HG03280 (cell line): ENCODE measurements around the gene STRN4.
"Not testable (repeated sequence)": the region's sequence is repeated elsewhere in the genome, so short reads cannot be mapped to it uniquely, and the experiment has no call there.

Experiments
- ATAC-seq: cut with Tn5 transposase; IDR thresholded peaks from one replicate; pipeline ENCODE4 v1.9.1; 2021; ENCODE audit warnings: mild to moderate bottlenecking, moderate library complexity; ENCODE audit not compliant: unreplicated experiment

The STRN4 gene, protein sequence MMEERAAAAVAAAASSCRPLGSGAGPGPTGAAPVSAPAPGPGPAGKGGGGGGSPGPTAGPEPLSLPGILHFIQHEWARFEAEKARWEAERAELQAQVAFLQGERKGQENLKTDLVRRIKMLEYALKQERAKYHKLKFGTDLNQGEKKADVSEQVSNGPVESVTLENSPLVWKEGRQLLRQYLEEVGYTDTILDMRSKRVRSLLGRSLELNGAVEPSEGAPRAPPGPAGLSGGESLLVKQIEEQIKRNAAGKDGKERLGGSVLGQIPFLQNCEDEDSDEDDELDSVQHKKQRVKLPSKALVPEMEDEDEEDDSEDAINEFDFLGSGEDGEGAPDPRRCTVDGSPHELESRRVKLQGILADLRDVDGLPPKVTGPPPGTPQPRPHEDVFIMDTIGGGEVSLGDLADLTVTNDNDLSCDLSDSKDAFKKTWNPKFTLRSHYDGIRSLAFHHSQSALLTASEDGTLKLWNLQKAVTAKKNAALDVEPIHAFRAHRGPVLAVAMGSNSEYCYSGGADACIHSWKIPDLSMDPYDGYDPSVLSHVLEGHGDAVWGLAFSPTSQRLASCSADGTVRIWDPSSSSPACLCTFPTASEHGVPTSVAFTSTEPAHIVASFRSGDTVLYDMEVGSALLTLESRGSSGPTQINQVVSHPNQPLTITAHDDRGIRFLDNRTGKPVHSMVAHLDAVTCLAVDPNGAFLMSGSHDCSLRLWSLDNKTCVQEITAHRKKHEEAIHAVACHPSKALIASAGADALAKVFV

DNA sequence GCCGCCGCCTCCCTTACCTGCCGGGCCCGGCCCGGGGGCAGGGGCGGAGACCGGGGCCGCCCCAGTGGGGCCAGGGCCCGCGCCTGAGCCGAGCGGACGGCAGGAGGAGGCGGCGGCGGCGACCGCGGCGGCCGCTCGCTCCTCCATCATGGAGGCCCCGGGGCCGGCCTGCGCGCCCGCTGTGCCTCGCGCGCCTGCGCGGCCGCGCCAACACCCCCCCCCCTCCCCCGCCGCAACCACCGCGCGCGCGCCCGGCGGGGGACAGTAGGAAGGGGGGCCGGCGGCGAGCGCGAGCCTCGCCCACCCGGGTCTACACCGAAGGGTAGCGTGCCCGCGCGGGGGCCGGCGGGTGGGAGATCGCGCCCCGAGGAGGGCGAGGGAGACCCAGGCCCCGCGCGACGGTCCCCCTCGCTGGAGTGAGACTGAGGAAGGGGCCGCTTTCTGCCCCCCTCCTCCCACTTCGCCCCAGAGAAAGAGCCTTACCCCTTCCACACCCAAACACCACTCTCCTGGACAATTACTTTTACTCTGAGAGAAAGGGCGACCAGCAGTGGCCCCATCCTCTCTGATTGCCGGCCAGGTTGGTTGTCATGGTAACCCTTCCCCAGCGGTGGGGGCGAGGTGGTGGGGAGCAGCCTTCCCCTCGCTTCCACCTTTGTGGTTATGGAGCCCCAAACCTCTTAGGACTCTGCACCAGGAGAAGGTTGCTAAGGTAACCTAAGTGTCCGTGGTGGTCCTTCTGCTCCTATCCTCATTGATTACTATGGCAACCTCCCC, at the start of gene STRN4:
Gene STRN4 (minus strand): TSS at position 170 of the 777 bp plus-strand sequence. CDS start 20 bp downstream, at position 150.
- ATAC-seq = peak; percentile 60

DNA sequence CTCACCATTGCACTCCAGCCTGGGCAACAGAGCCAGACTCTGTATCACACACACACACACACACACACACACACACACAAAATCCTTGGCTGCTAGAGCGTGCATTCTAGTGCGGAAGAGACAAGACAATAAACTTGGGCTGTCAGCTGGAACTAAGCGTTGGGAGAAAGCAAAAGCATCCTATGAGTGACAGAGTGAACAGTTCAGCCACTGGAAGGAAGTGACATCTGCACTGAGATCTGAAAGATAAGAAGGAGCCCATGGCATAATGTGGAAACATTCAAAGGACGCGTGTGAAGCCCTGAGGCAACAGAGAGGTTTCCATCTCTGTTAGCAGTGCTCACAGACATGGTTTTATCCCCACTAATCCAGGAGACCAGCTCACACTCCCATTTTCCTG, 45.7 kb upstream of the STRN4 start:
- ATAC-seq = no peak

DNA sequence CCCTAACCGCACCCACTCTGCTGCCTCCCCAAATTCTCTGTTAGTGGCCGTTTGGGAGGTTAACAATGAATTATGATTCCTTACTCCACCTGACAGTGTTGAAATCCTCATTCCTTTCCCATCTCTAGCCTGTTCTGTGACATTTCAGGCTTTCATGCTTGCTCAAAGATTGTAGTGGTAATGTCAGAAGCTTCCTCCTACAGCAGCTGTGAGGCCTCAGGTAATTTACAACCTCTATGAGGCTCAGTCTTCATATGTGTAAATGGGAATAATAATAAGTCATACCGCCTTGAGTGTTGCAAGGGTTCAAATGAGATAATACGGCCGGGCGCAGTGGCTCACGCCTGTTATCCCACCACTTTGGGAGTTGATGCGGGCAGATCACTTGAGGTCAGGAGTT, 43.1 kb upstream of the STRN4 start:
- no peak for ATAC-seq

- no peak for ATAC-seq
Observed at GRCh38 chr19:46788968-46789338, 42.7 kb upstream of the STRN4 start.

DNA sequence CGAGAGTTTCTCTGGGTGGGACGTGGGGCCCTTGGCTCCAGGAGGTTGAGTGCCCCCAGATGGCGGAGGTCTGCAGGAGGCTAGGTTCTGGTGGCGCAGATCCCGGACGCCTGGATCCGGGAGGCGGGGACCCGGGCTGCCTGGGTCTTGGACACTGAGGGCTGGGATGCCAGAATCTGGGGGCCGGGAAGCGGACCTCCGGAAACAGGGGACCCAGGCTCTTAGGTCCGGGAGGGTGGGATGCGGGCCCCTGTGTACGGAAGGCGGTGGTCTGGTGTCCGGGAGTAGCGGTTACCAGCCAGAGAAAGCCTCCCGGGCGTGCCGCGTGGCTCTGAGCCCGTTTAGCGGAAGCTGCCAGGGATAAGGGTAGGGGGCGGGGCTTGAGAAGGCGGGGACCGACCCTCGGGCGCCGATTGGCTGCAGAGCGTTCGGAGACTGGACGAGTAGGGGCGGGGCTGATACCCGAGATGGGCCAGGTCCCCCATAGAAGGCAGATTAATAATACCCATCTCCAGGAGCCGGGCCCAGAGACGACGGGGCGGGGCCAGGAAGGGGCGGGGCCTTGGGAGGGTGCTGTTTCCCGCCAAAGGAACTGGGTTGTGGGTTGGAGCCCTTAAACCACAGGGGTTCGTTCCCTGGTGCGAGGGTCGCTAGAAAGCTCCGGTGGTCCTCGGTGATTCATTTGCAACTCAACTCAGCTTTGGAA, 42.2 kb upstream of the STRN4 start, which contains the start of gene SLC1A5:
Gene SLC1A5 (minus strand): TSS at position 333 of the 706 bp plus-strand sequence. CDS start 629 bp downstream, outside the sequence.
- peak; percentile 70 for ATAC-seq

- no peak for ATAC-seq
Observed at GRCh38 chr19:46787331-46788261, 41.3 kb upstream of the STRN4 start.

GRCh38 chr19:46787040-46787330, 40.7 kb upstream of the STRN4 start:
- ATAC-seq = no peak

DNA sequence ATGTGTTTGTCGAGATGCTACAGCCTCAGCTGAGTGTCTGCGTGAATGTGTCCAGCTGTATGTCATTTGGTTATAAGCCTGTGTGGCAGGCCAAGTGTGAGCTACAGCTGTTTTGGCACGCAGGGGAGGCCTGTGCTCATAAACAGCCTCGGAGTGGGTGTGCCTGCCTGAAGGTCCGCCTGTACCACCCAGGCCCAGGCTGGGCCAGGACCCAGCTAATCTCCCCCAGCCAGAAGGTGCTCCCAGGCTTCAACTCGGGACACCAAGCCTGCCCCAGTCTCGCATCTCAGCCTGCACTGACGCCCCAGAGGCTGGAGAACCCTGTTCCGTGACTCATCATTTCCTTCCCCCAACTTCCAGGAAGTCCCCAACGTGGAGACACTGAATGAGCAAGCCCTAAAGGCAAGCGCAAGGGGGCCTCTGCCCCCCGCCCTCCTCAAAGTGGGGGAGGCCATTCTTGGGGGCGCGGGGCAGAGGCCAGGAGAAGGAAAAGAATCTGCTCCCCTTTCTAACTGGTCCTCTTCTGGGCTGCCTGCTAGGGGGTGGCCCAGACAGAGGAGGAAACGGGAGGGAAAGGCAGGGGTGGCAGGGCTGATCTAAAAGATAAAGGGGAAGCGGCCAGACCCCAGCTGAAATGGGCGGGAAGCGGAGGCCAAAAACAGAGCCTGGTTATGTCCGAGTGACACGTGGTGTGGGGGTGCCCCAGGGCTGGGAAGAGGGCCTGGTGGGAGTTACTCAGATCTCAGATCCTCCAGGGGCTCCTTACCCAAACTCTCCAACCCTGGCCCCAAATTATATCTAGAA, 40.2 kb upstream of the STRN4 start:
- ATAC-seq = peak; percentile 23

GRCh38 chr19:46785980-46786235, 39.7 kb upstream of the STRN4 start:
- ATAC-seq = no peak

- ATAC-seq = no peak
Observed at GRCh38 chr19:46785054-46785979, 39.1 kb upstream of the STRN4 start.

GRCh38 chr19:46784262-46785053, 38.2 kb upstream of the STRN4 start:
- ATAC-seq = peak; percentile 35

GRCh38 chr19:46783670-46784069, 37.4 kb upstream of the STRN4 start:
- ATAC-seq = no peak

GRCh38 chr19:46782355-46783019, 36.2 kb upstream of the STRN4 start:
- no peak for ATAC-seq

- ATAC-seq = not testable (repeated sequence)
Observed at GRCh38 chr19:46777956-46778645, 31.9 kb upstream of the STRN4 start.

DNA sequence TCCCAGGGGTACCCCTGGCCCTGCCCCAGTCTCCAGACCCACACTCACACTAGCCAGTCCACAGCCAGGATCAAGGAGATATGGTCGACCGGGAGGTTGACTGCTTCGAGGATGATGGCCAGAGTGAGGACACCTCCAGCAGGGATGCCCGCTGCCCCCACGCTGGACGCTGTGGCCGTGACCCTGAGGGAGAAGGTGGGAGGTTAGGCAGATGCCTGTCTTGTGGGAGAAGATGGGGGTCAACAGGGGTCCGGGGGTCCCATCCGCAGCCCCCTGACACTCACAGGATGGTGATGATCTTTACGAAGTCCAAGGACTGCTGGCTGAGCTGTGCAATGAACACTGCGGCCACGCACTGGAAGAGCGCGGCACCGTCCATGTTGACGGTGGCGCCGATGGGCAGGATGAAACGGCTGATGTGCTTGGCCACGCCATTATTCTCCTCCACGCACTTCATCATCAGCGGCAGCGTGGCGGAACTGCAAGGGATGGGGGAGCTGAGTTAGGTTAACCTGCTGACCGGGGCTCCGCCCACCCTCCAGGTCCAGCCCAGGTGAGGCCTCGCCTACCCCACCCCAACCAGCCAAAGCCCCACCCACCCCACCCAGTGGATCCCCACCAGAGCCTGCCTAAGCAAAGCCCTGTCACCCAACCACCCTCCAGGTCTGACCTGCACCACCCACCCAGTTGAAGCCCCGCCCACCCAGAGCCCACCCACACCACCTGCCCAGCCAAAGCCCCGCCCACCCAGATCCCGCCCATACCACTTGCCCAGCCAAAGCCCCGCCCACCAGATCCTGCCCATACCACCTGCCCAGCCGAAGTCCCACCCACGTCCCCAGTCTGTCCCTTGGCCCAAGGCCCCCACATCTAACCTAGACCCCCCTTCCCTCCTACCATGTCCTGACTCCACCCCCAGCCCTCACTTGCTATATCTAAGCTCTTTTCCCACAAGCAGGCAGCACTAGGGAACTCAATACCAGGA, 31.0 kb upstream of the STRN4 start:
- no peak for ATAC-seq
